ENCODE results near the gene ISL2.

The ISL2 gene

DNA sequence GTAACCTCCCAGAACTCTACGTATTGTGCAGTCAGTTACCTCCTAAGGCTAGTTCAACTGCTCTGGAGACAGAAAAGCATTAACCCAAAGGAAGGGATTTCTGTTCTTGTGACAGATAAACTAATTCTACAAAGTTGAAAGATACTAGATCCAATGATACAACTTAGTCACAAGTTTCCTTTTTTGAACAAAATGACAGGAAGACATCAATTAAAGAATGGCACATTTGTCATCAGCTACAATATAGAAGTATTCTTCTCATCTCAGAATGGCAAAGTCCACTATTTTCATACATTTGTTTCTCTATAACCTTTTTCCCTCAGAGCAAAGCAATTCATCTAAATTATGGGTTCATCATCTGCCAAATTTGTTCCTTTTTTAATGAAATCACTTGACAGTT lies 43.7 kb downstream of the ISL2 start:
- no peak for DNase-seq

DNA sequence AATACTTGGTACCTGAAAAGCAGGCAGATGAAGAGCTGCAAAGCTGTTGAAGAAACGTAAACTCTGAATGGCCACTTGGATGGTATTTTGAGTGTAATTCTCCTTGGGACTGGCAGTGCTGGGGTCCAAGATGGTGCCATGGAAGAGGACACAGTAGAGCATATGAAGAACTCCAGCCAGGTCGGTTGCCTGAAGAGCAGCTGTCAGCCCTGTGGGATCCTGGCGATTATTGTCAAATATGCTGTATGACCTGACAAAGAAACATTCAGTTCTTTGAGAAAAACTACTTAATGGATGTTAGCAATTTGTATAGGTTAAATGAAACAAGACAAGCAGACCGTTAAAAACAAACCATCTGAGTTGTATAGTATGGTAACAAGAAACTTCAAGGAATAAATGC lies 44.8 kb downstream of the ISL2 start:
- DNase-seq = no peak

DNA sequence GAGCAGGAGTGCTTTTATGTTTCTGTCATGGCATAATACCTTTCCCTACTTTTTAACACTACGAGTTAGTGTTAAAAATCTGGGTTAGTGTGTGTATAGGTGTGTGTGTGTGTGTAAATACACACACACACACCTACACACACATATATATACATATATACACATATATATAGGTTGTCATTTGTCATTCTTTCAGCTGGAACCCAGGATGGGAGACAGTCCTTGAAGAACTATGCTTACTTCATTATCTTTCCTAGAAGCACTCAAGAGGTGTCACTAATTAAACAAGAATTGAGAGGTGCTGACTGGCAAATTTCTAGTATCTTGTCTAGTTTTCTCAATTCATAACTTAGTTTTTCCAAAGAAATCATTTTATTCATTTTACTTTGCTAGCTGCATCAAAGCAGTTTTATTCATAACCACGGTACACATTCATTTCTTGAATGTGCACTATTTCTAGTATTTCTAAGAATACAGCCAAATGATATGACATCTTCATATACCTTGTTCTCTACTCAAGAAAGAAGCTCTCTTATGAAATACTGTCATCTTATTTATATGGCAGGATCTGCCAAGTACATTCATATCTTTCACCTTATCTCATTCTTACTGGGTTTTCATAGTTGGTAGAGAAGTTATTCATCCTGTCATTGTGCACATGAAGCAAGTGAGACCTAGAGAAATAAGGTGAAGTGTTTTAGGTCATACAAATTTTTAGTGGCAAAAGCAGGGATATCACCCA lies 46.6 kb downstream of the ISL2 start:
- DNase-seq = no peak

DNA sequence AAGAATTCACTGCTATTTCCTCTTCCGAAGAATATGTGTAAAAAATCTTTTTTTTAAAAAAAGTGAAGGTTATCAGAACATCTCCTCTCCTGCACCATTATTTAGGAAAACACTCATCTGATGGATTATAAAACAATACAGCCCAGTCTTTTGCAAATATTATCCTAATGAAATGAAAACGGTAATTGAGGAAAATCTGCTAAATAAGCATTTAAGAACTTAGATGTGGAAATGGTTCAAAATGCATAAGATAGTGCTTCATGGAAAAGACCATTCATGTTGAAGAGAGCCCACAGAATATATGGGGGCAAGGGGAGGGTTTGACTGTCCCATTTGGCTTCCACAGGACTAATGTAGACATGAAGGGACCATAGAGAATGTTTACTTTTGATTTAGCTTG lies 47.8 kb downstream of the ISL2 start:
- DNase-seq = no peak

DNA sequence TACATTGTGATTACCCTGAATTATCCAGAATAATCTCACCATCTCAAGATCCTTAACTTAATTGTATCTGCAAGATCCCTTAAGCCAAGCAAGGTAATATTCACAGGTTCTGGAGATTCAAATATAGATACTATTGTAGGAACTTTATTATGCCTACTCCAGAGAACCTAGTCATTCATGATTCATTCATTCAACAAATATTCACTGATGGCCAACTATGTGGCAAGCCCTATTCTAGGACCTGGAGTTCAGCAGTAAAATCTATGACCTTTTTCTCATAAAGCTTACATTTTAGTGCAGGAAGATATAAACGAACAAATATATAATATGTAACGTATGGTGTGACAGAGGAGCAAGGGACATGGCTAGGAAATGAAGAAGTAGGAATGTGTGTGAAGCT lies 49.6 kb downstream of the ISL2 start:
- DNase-seq = no peak

DNA sequence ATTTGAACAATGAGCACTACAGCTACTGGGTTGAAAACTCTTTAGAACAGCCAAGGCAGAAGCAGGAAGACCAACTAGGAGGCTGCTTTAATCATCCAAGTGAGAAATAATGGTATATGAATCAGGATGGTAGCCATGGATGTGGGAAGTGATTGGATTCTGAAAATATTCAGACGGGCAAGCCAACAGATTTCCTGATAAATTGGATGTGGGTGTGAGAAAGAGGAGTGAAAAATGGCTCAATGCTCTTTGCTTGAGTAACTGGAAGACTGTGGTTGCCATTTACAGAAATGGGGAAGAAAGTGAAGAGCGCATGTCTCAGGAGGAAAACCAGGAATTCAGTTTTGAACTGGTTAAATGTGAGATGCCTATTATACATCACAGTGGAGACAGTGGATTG lies 50.4 kb downstream of the ISL2 start:
- DNase-seq = no peak

DNA sequence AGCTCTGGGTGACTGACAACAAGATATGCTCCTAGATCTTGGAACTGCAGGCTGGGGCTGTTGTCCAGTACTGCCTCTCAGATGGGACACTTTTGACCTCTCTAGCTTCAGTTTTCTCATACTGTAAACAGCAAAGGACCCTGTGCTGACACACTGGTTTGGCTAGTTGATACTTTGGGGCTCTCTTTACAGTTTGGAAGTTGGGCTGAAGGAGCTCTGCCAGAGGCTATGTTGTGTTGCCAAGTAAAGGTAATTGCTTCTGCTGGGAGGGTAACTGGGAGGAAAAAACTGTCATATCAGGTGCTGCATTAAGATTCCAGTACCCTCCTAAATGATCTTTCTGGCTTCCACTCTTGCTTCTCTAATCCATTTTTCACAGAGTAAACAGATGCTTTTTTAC lies 54.0 kb downstream of the ISL2 start:
- DNase-seq = no peak

DNA sequence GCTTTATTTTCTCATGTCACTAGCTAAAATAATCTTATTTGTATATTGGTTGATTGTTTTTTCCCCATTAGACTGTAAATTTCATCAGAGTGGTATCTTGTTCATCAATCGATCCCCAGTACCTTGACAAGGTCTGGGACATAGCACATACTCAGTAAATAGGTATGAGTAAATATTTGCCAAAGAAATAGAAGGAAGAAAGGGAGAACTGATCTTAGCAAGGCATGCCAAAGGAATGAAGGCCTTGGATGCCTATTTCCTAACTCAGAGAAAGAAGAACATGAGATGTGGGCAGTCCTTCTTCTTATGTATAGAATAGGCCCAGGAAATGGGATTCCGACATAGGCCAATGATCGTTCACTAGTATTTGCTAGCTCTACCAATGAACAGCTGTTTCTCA lies 54.7 kb downstream of the ISL2 start:
- no peak for DNase-seq

DNA sequence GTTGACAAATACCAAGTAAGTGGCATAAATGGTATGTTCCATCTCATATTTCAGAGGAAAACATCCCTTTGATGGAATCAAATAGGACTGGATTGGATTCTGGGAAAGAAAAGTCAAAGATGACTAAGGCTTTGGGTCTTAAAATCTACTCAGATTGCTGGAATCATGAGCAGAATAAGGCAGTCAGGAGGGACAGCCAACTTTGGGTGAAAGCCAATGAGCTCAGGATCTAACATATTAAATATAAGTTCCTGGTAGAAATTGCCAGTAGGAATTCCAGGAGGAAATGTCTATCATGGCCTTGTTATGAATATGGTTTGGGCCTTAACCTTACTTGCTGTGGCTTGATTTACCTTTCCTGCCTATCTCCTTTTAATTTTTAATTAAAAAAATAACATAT lies 55.3 kb downstream of the ISL2 start:
- no peak for DNase-seq

Measured in NCI-H2227 treated with DMSO at 0.1 percent for 48 hours (cell line).